NCI-H748 (cell line): ENCODE results near the gene SDF2.
A peak's percentile ranks its signal among the peaks of the same experiment; 100 is the strongest.
"Not testable (repeated sequence)": the region's sequence is repeated elsewhere in the genome, so short reads cannot be mapped to it uniquely, and the experiment has no call there.

Experiments used
- DNase-seq: peaks from one replicate; lab custom pipeline; 2025; ENCODE audit not compliant: unreplicated experiment; lab: John Stamatoyannopoulos, UW

Gene SDF2

DNA sequence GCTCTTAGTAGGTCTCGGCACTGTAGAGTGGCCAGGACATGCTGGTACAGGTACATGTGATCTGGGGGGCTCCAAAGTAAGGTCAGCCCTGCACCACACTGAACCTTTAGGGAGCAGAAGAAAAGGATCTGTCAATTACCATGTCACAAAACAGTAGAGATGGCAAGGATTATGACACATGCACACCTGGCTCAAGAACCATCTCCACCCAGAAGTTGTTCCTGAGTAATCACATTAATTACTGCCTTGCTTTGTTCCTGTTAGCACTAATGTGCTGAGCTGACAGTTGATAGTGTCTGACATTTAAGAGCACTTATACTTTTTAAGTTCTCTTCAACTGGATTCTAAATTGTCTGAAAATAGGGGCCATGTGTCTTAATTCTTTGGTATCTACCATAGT lies 26.2 kb downstream of the SDF2 start:
- no peak for DNase-seq

DNA sequence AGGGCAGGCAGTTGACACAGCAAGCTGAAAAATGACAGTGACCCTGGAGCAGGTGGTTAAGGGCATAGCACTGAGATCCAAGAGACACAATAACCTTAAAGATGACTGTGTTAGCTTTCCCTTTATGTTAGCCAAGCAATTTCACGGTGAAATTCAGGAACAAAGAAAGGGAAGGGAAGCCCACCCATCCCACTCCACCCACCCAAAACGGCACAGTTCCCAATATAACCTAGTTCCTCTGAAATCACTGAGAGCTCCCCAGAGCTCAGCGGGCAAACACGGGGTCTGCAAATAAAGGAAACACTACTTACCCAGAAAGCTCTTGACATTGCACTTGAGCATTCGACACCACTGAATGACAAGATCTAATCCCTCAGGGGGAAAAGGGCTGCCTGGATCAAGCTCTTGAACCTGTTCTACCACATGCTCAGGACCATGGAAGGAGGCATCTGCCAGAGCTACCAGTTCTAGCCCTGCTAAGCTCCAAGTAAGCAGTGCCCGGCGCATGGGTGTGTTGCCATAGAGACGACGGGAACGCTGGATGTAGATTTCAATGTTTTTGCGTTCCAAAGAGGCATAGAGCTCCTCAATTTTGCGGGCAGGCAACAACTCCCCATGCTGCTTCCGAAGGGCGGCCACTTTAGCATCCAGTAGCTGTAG lies 27.4 kb downstream of the SDF2 start:
- DNase-seq: no peak

DNA sequence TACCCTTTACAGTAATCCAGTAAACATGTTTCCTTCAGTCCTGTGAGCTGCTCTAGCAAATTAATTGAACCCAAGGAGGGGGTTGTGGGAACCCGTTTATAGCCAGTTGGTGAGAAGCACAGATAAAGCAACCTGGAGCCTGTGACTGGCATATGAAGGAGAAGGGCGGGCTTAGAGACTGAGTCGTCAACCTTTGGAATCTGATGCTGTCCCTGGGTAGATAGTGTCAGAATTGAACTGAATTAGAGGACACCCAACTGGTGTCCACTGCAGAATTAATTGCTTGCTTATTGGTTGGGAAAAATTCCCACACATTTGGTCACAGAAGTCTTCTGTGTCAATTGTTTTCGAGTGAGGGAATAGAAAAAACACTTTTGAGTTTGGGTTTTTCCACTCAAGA lies 34.9 kb downstream of the SDF2 start:
- no peak for DNase-seq

- no peak for DNase-seq
These were observed 37.6 kb downstream of the SDF2 start for GRCh38 chr17:28624148-28624547.

- no peak for DNase-seq
These were observed 38.0 kb downstream of the SDF2 start for GRCh38 chr17:28623696-28624095.

- no peak for DNase-seq
These were observed 39.5 kb downstream of the SDF2 start for GRCh38 chr17:28622186-28622585.

- DNase-seq: no peak
These were observed 41.7 kb downstream of the SDF2 start for GRCh38 chr17:28620010-28620409.

DNA sequence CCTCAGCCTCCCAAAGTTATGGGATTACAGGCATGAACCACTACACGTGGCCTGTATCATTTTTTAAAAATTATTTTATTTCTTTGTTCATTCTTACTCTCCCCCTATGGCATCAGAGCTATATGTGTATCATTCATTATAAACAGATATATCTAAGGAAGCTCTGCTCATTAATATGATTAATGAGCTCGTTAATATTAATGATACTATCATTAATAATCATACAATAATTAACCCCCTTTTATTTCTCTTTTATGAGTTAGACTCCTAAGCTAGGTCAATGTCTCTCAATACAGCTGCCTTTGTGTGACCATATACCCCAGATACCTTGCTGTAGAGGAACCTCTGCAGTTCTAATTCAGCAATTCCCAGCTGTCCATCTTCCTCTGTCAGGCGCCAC lies 43.2 kb downstream of the SDF2 start:
- DNase-seq: no peak

- DNase-seq: no peak
These were observed 45.4 kb downstream of the SDF2 start for GRCh38 chr17:28616281-28616680.

- DNase-seq: no peak
These were observed 46.3 kb downstream of the SDF2 start for GRCh38 chr17:28615260-28615940.

DNA sequence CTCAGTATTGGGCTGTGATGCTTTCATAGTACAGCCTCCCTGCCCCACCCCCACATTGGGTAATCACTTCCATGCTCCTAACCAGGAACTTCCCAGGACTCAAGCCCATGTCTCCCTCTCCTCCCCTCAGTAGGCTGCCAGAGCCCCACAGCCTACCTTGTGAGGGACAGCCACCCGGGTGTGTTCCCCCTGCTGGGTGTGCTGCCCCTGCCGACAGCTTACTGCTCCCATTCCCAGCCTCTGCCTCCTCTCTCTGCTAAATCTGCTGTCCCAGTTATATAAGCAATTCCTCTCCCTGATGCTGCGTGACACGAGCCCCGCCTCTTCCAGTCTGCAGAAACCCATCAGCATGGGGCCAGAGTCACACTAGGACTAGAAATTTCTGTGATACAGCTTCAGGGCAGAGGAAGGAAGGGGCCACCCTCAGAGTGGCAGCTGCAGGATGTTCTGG lies 47.8 kb downstream of the SDF2 start, which contains the start of gene RSKR:
RSKR (minus strand) TSS at position 255 of the 451 bp plus-strand sequence; CDS start at position 231, 24 bp downstream.
- no peak for DNase-seq

GRCh38 chr17:28612936-28613872 lies 48.5 kb downstream of the SDF2 start:
- peak; percentile 57 for DNase-seq

DNA sequence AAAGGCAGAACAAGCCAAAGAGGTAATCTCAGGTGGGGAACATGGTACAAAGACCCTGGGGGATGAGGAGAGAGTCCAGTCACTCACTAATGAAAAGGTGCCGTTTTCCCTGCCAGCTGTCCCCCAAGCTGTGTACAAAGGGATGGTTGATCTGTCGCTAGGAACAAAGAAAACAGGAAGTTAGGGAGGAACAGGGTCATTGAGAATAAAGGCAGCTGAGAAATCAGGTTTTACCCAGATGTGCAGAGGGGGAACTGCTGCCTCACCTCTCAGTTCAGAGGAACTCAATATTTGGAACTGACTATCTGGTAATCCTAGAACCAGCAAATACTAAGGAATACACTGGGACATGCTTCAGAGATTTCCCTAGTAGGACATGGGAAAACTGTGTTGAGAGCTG lies 49.2 kb downstream of the SDF2 start:
- DNase-seq: peak; percentile 37

GRCh38 chr17:28610376-28610775 lies 51.3 kb downstream of the SDF2 start:
- no peak for DNase-seq

DNA sequence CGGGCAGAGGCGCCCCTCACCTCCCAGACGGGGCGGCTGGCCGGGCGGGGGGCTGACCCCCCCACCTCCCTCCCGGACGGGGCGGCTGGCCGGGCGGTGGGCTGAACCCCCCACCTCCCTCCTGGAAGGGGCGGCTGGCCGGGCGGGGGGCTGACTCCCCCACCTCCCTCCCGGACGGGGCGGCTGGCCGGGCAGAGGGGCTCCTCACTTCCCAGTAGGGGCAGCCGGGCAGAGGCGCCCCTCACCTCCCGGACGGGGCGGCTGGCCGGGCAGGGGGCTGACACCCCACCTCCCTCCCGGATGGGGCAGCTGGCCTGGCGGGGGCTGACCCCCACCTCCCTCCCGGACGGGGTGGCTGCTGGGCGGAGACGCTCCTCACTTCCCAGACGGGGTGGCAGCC lies 57.7 kb downstream of the SDF2 start:
- DNase-seq: not testable (repeated sequence)

DNA sequence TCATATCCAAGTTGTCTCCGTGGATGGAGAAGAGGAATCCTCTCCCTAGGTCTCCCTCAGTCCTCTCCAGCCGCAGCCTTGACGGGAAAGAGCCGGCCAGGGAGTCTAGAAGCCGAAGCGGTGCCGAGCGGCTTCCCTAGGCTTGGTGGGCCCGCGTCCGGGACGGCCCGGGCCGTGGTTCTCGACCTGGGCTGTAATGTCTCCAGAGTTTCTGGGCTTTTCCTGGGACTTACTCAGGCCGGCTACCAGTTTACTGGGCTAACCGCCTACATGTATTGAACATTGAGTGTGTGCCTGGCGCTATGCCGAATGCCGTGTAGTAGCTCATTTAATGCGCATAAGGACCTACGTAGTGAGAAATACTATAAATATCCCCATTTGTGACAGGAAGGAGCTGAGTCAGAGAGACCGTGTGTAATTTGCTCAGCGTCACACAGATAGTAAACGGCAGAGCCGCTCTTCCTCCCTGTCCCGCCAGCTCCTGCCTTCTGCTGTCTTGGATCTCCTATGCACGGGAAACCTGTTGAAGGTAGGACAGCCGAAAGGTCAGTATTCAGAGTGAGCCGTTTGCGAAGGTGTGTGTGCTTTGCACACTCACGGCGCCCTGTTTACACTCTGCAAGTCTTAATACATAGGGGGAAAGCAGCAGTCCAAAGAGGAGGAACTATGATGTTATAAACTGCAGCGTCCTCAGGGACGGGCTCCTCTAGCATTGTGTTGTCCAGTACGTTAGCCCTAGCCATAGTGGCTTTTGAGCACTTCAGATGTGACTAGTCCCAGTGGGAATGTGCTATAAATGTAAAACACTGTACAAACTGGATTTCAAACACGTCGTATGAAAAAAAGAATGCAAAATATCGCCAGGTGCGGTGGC lies 62.2 kb downstream of the SDF2 start:
- DNase-seq: peak; percentile 79

- peak; percentile 98 for DNase-seq
These were observed 62.9 kb downstream of the SDF2 start, which contains the start of gene SPAG5 for GRCh38 chr17:28598799-28599310. TSS of gene SPAG5 (minus strand) at chr17:28599025. CDS start at chr17:28598946, 79 bp downstream.

DNA sequence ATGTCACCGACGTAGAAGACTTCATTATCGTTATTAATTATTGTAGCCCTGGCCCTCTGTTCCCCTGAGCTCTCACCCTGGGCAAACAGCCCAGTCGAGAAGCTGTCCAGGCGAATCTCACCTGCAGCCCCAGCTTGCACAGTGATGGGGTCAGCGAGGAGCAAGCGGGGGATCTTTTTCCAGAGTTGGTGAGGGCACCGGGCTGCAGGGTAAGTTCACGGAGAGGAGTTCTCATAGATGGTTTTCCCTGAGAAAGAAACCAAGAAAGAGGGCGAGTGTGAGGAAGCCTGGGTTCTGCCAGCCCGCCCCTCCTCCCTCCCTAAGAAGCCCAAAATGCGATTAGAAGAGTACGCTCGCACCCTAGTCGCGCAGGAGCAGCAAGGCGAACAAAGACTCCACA lies 63.3 kb downstream of the SDF2 start:
- DNase-seq: peak; percentile 44
